Adrenal gland (tissue), 12 donors: ENCODE data around the gene PLEKHA7. TPM values are rescaled to one million over a fixed set of nuclear protein-coding genes. Genes with fewer than 3 reads are reported as not detected.
"Not testable (repeated sequence)": the region's sequence is repeated elsewhere in the genome, so short reads cannot be mapped to it uniquely, and the experiment has no call there.

Source experiments
- DNase-seq, 7 donors: peaks; one replicate each; pipeline ENCODE4 v3.0.0-alpha.2; 2019 to 2020
- H3K27ac ChIP-seq, 5 donors: fragments of 200-600 bp; sonication (generic) in 4 of 5; 1 replicate in 3 of 5; 2 replicates in 2 of 5; pipeline versions ENCODE4 v1.5.1 to v1.8.0; 2016 to 2020; ENCODE audit warnings: mild to moderate bottlenecking in 1 of 5
- H3K27me3 ChIP-seq: fragments of 200-600 bp; 2 replicates; pipeline ENCODE4 v1.8.0; 2021
- H3K36me3 ChIP-seq, 2 donors: fragments of 200-600 bp; replicated peaks in 1 of 2; 1 replicate in 1 of 2; 2 replicates in 1 of 2; pipeline versions ENCODE4 v1.5.1 to v1.8.0; 2018 to 2022
- H3K4me1 ChIP-seq, 2 donors: fragments of 200-600 bp; replicated peaks in 1 of 2; 1 replicate in 1 of 2; 2 replicates in 1 of 2; pipeline versions ENCODE4 v1.5.1 to v1.8.0; 2018 to 2021
- H3K4me3 ChIP-seq, 4 donors: fragments of 200-600 bp; sonication (generic) in 3 of 4; one replicate each; pipeline ENCODE4 v1.5.1; 2016 to 2018
- H3K9me3 ChIP-seq, 3 donors: fragments of 200-600 bp; sonication (generic) in 1 of 3; replicated peaks in 1 of 3; 1 replicate in 2 of 3; 2 replicates in 1 of 3; pipeline versions ENCODE4 v1.5.1 to v1.8.0; 2016 to 2021
- CTCF ChIP-seq, 6 experiments: fragments of 450-650 bp in 4 of 6; fragments of 200-600 bp in 2 of 6; sonication (generic) in 1 of 6; IDR thresholded peaks; 1 replicate in 5 of 6; 2 replicates in 1 of 6; pipeline versions ENCODE4 v1.5.1 to v1.8.0; 2016 to 2021; ENCODE audit warnings: antibody characterized with exemption in 6 of 6, mild to moderate bottlenecking in 2 of 6, moderate library complexity in 1 of 6
- POLR2A ChIP-seq, 2 donors: fragments of 450-650 bp; IDR thresholded peaks; one replicate each; pipeline ENCODE4 v1.6.1; 2017; ENCODE audit warnings: antibody characterized with exemption in 2 of 2, mild to moderate bottlenecking in 2 of 2, moderate library complexity in 1 of 2
- WGBS, 4 donors: extraction: QIAGEN DNeasy Blood & Tissue Kit in 2 of 4; methylation state at CpG; one replicate each; pipeline versions ENCODE4 v1.1.5 to v1.1.7; 2013 to 2017; 5-methylcytosine and 5-hydroxymethylcytosine counted together
- intact Hi-C, 2 donors: fragments of 100-400 bp; cut with DNase I; formaldehyde crosslinking; loops; one replicate each; pipeline versions ENCODE4 v1.14.1 to v1.15.0; 2022 to 2023
- polyA plus RNA-seq, 3 donors: library from polyadenylated mRNA; stranded (reverse); fragments of 200-250 nt in 2 of 3; fragments of 350-450 nt in 1 of 3; fragmentation: Illumina TruSeq in 1 of 3; extraction: RNeasy Lipid Tissue Mini Kit (QIAGEN cat#74804) in 1 of 3; gene quantifications; one replicate each; pipeline ENCODE4 v1.2.3, GENCODE V29; 2013 to 2014
- total RNA-seq, 9 donors: library from RNA; depleted of rRNA in 4 of 9; stranded (reverse); fragments of >200 nt in 4 of 9; fragments of 120-200 nt in 1 of 9; fragmentation: NEBNext Ultra II Directional in 1 of 9; extraction: Animal tissue kit (Norgen Biotek cat#: 25700) in 1 of 9; gene quantifications; one replicate each; pipeline versions ENCODE4 v1.1.0 to v1.2.4, GENCODE V29; 2013 to 2023
- donor health status: healthy with polysubstance abuse.
- donor health status: Bipolar disorder and iron deficiency.
- donor health status: DM: yes; HTN: yes; CAD: no.
- donor health status: DM: no; HTN: no; CAD: no.
- donor health status: DM: no; HTN: no; CAD: no.
- donor health status: DM: yes; HTN: yes; CAD: no.

Gene PLEKHA7
- total and polyA plus RNA-seq, 12 donors, result 0.54 to 23.7 (median 2.7) TPM

- Histone ChIP-seq H3K4me1 (no peaks in the 10 kb centered on the region), H3K4me3 (no peak overlapping the region), H3K27ac (no peak overlapping the region), H3K36me3 (no peaks in the 10 kb centered on the region), H3K9me3 (no peaks in the 10 kb centered on the region), H3K27me3 (no peaks in the 10 kb centered on the region)
- no peak for DNase-seq
- TF ChIP-seq CTCF (IDR thresholded peaks at IDR 0.05) (no peak), POLR2A (IDR thresholded peaks at IDR 0.05) (no peak)
- WGBS, 4 donors, result 82 to 89% (median 87%) methylated on average over 1 of the region's 1 CpG
- intact Hi-C loops, result no loop called here
These were observed 147.1 kb downstream of the PLEKHA7 start for GRCh38 chr11:16867097-16867496.

GRCh38 chr11:16864428-16864827, 149.8 kb downstream of the PLEKHA7 start:
- intact Hi-C loops, result not testable (repeated sequence)

GRCh38 chr11:16863389-16863788, 150.8 kb downstream of the PLEKHA7 start:
- WGBS, 4 donors, result 69 to 80% (median 72%) methylated on average over 3 to 10 of the region's 10 CpGs
- no peak for DNase-seq
- H3K27me3 ChIP-seq, result no peaks in the 10 kb centered on the region
- no peaks in the 10 kb centered on the region for H3K9me3 ChIP-seq
- H3K36me3 ChIP-seq, result no peaks in the 10 kb centered on the region
- no peak overlapping the region for H3K4me3 ChIP-seq
- TF ChIP-seq CTCF (IDR thresholded peaks at IDR 0.05), result no peak
- no peak for TF ChIP-seq POLR2A (IDR thresholded peaks at IDR 0.05)
- intact Hi-C loops, result no loop called here
- no peaks in the 10 kb centered on the region for H3K4me1 ChIP-seq
- no peak overlapping the region for H3K27ac ChIP-seq

More at GRCh38 chr11:16864428-16864827, 149.8 kb downstream of the PLEKHA7 start:
- H3K27me3 ChIP-seq, H3K27ac ChIP-seq, H3K4me3 ChIP-seq, H3K9me3 ChIP-seq, H3K36me3 ChIP-seq, H3K4me1 ChIP-seq, DNase-seq: not testable (repeated sequence)
- WGBS, 4 donors, result 88 to 96% (median 94%) methylated on average over 1 of the region's 1 CpG

DNA sequence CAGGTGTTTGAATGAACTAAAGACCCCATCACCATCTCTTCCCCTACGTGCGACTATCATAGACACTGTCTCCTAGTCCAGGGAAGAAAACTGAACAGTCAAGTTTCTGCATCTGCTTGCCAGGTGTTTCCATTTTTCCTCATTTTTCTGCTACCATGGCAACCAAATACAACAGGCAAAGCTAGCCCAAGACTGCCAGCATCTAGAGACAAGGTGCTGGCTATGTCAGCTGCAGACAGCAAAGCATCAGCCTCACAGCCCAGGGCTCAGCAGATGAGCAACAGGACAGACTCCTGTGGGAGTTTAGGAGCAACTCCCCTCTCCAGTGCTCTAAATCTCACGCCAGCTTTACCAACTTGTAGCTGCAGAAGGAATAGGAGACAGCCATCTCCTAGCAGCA, 151.5 kb downstream of the PLEKHA7 start:
- intact Hi-C loops, result no loop called here
- 85 to 95% (median 92%) methylated on average over 3 of the region's 3 CpGs for WGBS, 4 donors
- Histone ChIP-seq H3K36me3 (no peaks in the 10 kb centered on the region), H3K4me3 (no peak overlapping the region), H3K9me3 (no peaks in the 10 kb centered on the region), H3K27ac (no peak overlapping the region), H3K4me1 (no peaks in the 10 kb centered on the region), H3K27me3 (no peaks in the 10 kb centered on the region)
- no peak for DNase-seq
- TF ChIP-seq POLR2A (IDR thresholded peaks at IDR 0.05) (no peak), CTCF (IDR thresholded peaks at IDR 0.05) (no peak)

DNA sequence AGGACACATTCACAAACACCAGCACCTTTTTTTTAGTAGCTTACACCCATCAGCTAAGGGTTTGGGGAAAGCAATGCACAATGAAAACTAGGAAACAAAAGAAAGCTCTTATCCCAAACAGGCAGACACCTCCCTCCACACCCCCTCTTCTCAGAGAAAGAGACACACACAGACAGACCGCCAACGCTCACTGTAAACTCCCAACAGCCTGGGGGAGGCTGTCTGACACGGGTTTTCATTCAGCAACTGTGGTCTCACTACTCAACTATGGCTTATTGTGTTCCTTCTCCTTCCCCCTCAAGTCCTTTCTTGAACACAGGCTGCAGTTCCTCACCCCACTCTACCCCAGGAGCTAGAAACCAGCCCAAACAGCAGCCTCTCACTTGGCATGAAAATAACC, 152.4 kb downstream of the PLEKHA7 start:
- Histone ChIP-seq H3K4me3 (no peak overlapping the region), H3K27me3 (no peaks in the 10 kb centered on the region), H3K36me3 (no peaks in the 10 kb centered on the region), H3K27ac (no peak overlapping the region), H3K9me3 (no peaks in the 10 kb centered on the region), H3K4me1 (no peaks in the 10 kb centered on the region)
- intact Hi-C loops, result no loop called here
- WGBS, 4 donors, result 79 to 91% (median 83%) methylated on average over 3 of the region's 3 CpGs
- TF ChIP-seq CTCF (IDR thresholded peaks at IDR 0.05) (no peak), POLR2A (IDR thresholded peaks at IDR 0.05) (no peak)
- no peak for DNase-seq
